Liver (tissue), 9 donors: ENCODE measurements around the gene GPR68. TPM values are rescaled to one million over a fixed set of nuclear protein-coding genes. Genes with fewer than 3 reads are reported as not detected.

ENCODE experiments used
- DNase-seq: peaks from one replicate; pipeline ENCODE4 v3.0.0-alpha.2; 2017; ENCODE audit warnings: low spot score
- H3K27ac ChIP-seq, 2 donors: one replicate each; pipeline ENCODE4 v1.7.0; 2013; ENCODE audit warnings: inconsistent platforms in 2 of 2, low read length in 2 of 2, control low read depth in 1 of 2, low read depth in 1 of 2, mild to moderate bottlenecking in 1 of 2
- H3K27me3 ChIP-seq, 4 donors: one replicate each; pipeline versions ENCODE4 v1.6.1 to v1.7.0; 2013; ENCODE audit warnings: low read length in 3 of 4, inconsistent platforms in 1 of 4, mild to moderate bottlenecking in 1 of 4, moderate library complexity in 1 of 4; ENCODE audit not compliant: control insufficient read depth in 4 of 4, insufficient read depth in 4 of 4
- H3K36me3 ChIP-seq, 4 donors: one replicate each; pipeline versions ENCODE4 v1.6.1 to v1.7.0; 2013; ENCODE audit warnings: low read length in 3 of 4, mild to moderate bottlenecking in 3 of 4, low read depth in 1 of 4, moderate library complexity in 1 of 4; ENCODE audit not compliant: control insufficient read depth in 4 of 4, insufficient read depth in 3 of 4
- H3K4me1 ChIP-seq, 4 donors: one replicate each; pipeline versions ENCODE4 v1.6.1 to v1.7.0; 2013; ENCODE audit warnings: low read length in 3 of 4, mild to moderate bottlenecking in 3 of 4, moderate library complexity in 1 of 4; ENCODE audit not compliant: control insufficient read depth in 4 of 4, insufficient read depth in 4 of 4
- H3K4me3 ChIP-seq, 3 donors: one replicate each; pipeline versions ENCODE4 v1.6.1 to v1.7.0; 2013; ENCODE audit warnings: low read length in 3 of 3, control low read depth in 1 of 3, low read depth in 1 of 3, mild to moderate bottlenecking in 1 of 3
- H3K9ac ChIP-seq, 2 donors: one replicate each; pipeline ENCODE4 v1.7.0; 2013; ENCODE audit warnings: low read length in 2 of 2, mild to moderate bottlenecking in 2 of 2, moderate library complexity in 2 of 2, control low read depth in 1 of 2, low read depth in 1 of 2
- H3K9me3 ChIP-seq, 4 donors: one replicate each; pipeline versions ENCODE4 v1.6.1 to v1.7.0; 2013; ENCODE audit warnings: low read length in 3 of 4; ENCODE audit not compliant: control insufficient read depth in 4 of 4
- EGR1 ChIP-seq, 2 donors: IDR thresholded peaks; 2 replicates each; pipeline ENCODE4 v1.6.1; 2016 to 2018; ENCODE audit warnings: antibody characterized with exemption in 2 of 2, low read depth in 2 of 2
- FOXA1 ChIP-seq: IDR thresholded peaks from 2 replicates; pipeline ENCODE4 v1.6.1; 2016; ENCODE audit warnings: antibody characterized with exemption
- GABPA ChIP-seq, 2 donors: IDR thresholded peaks in 1 of 2; conservative IDR thresholded peaks in 1 of 2; 2 replicates each; pipeline ENCODE4 v1.6.1; 2016; ENCODE audit warnings: antibody characterized with exemption in 2 of 2, mild to moderate bottlenecking in 1 of 2, moderate library complexity in 1 of 2
- HNF4A ChIP-seq, 2 donors: conservative IDR thresholded peaks; 2 replicates each; pipeline ENCODE4 v1.6.1; 2016; ENCODE audit warnings: antibody characterized with exemption in 2 of 2, mild to moderate bottlenecking in 2 of 2
- HNF4G ChIP-seq: IDR thresholded peaks from 2 replicates; pipeline ENCODE4 v1.6.1; 2016; ENCODE audit warnings: antibody characterized with exemption
- NR2F2 ChIP-seq: IDR thresholded peaks from 2 replicates; pipeline ENCODE4 v1.6.1; 2016; ENCODE audit warnings: antibody characterized with exemption
- RAD21 ChIP-seq, 2 donors: IDR thresholded peaks; 2 replicates each; pipeline ENCODE4 v1.6.1; 2016; ENCODE audit warnings: antibody characterized with exemption in 2 of 2, mild to moderate bottlenecking in 2 of 2
- RXRA ChIP-seq, 2 donors: IDR thresholded peaks; 2 replicates each; pipeline ENCODE4 v1.6.1; 2017 to 2018; ENCODE audit warnings: antibody characterized with exemption in 2 of 2, mild to moderate bottlenecking in 1 of 2
- SP1 ChIP-seq: IDR thresholded peaks from 2 replicates; pipeline ENCODE4 v1.6.1; 2018; ENCODE audit warnings: antibody characterized with exemption, mild to moderate bottlenecking
- TAF1 ChIP-seq: conservative IDR thresholded peaks from 2 replicates; pipeline ENCODE4 v1.6.1; 2016; ENCODE audit warnings: antibody characterized with exemption, mild to moderate bottlenecking
- YY1 ChIP-seq: IDR thresholded peaks from 2 replicates; pipeline ENCODE4 v1.6.1; 2016; ENCODE audit warnings: antibody characterized with exemption, mild to moderate bottlenecking
- WGBS: extraction: QIAGEN DNeasy Blood & Tissue Kit; methylation state at CpG from one replicate; pipeline ENCODE4 v1.1.7; 2013; 5-methylcytosine and 5-hydroxymethylcytosine counted together
- polyA plus RNA-seq, 2 donors: library from polyadenylated mRNA; stranded (reverse) in 1 of 2; unstranded in 1 of 2; fragments of 200-250 nt in 1 of 2; fragments of >200 nt in 1 of 2; fragmentation: Nextera tagmentation in 1 of 2; extraction: Ambion mirVana in 1 of 2; gene quantifications; one replicate each; pipeline versions ENCODE4 v1.2.1 to v1.2.3, GENCODE V29; 2013 to 2015
- total RNA-seq, 2 donors: library from RNA; depleted of rRNA; stranded (reverse); fragments of >200 nt; gene quantifications; one replicate each; pipeline ENCODE4 v1.2.3, GENCODE V29; 2014
- TF ChIP-seq, protein P1 (sequence below): IDR thresholded peaks from 2 replicates; pipeline ENCODE4 v1.6.1; 2016; ENCODE audit warnings: antibody characterized with exemption
- TF ChIP-seq, protein P2 (sequence below): fragments of 150-350 bp; IDR thresholded peaks from 2 replicates; pipeline ENCODE4 v1.5.1; 2017; ENCODE audit warnings: improper control_type of control experiment, low read depth, low read length; ENCODE audit not compliant: missing input control
- TF ChIP-seq, protein P3 (sequence below): IDR thresholded peaks from 2 replicates; pipeline ENCODE4 v1.6.1; 2016; ENCODE audit warnings: antibody characterized with exemption
- TF ChIP-seq, protein P4 (sequence below): IDR thresholded peaks from 2 replicates; pipeline ENCODE4 v1.6.1; 2016; ENCODE audit warnings: antibody characterized with exemption, mild to moderate bottlenecking
- TF ChIP-seq, protein P5 (sequence below): IDR thresholded peaks from 2 replicates; pipeline ENCODE4 v1.6.1; 2016; ENCODE audit warnings: antibody characterized with exemption
- donor health status: healthy.
- donor health status: healthy.
- donor health status: healthy.
- donor health status: healthy.
- donor health status: healthy.

The GPR68 gene
- total and polyA plus RNA-seq, 4 donors = 0.17 to 0.37 (median 0.33) TPM; not detected in 1

DNA sequence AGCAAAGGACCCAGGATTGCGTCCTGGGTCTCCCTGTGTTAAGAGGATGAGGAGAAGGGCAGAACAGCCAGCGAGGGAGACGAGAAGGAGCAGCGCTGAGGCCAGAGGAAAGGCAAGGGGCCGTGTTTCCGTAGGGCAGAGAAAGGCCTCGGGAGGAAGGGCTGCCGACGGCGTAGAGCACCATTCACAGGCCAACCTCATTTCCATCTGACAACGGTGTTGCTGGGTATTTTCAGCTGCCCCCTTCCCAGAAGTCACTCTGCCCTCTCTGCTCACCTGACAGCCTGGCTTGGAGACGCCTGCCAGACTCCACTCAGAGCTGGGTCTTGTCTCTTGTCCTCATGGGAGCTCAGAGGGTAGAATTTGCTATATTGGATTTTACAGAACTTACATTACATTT lies 51.4 kb downstream of the GPR68 start:
- Histone ChIP-seq H3K9me3 (no peaks in the 10 kb centered on the region), H3K4me3 (no peak overlapping the region), H3K4me1 (no peaks in the 10 kb centered on the region), H3K27ac (no peak overlapping the region), H3K9ac (no peak overlapping the region), H3K36me3 (peaks cover 5 to 73% (median 41%) of the 10 kb centered on the region in 4 donors), H3K27me3 (no peaks in the 10 kb centered on the region)
- DNase-seq = no peak
- 88% methylated on average over 12 of the region's 12 CpGs for WGBS
- TF ChIP-seq RXRA (IDR thresholded peaks at IDR 0.05) = no peak
- TF ChIP-seq, protein P1, sequence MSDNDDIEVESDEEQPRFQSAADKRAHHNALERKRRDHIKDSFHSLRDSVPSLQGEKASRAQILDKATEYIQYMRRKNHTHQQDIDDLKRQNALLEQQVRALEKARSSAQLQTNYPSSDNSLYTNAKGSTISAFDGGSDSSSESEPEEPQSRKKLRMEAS = no peak
- TF ChIP-seq, protein P2, sequence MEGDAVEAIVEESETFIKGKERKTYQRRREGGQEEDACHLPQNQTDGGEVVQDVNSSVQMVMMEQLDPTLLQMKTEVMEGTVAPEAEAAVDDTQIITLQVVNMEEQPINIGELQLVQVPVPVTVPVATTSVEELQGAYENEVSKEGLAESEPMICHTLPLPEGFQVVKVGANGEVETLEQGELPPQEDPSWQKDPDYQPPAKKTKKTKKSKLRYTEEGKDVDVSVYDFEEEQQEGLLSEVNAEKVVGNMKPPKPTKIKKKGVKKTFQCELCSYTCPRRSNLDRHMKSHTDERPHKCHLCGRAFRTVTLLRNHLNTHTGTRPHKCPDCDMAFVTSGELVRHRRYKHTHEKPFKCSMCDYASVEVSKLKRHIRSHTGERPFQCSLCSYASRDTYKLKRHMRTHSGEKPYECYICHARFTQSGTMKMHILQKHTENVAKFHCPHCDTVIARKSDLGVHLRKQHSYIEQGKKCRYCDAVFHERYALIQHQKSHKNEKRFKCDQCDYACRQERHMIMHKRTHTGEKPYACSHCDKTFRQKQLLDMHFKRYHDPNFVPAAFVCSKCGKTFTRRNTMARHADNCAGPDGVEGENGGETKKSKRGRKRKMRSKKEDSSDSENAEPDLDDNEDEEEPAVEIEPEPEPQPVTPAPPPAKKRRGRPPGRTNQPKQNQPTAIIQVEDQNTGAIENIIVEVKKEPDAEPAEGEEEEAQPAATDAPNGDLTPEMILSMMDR = no peak
- TF ChIP-seq, protein P3, sequence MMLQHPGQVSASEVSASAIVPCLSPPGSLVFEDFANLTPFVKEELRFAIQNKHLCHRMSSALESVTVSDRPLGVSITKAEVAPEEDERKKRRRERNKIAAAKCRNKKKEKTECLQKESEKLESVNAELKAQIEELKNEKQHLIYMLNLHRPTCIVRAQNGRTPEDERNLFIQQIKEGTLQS = no peak
- no peak for TF ChIP-seq YY1
- TF ChIP-seq, protein P4, sequence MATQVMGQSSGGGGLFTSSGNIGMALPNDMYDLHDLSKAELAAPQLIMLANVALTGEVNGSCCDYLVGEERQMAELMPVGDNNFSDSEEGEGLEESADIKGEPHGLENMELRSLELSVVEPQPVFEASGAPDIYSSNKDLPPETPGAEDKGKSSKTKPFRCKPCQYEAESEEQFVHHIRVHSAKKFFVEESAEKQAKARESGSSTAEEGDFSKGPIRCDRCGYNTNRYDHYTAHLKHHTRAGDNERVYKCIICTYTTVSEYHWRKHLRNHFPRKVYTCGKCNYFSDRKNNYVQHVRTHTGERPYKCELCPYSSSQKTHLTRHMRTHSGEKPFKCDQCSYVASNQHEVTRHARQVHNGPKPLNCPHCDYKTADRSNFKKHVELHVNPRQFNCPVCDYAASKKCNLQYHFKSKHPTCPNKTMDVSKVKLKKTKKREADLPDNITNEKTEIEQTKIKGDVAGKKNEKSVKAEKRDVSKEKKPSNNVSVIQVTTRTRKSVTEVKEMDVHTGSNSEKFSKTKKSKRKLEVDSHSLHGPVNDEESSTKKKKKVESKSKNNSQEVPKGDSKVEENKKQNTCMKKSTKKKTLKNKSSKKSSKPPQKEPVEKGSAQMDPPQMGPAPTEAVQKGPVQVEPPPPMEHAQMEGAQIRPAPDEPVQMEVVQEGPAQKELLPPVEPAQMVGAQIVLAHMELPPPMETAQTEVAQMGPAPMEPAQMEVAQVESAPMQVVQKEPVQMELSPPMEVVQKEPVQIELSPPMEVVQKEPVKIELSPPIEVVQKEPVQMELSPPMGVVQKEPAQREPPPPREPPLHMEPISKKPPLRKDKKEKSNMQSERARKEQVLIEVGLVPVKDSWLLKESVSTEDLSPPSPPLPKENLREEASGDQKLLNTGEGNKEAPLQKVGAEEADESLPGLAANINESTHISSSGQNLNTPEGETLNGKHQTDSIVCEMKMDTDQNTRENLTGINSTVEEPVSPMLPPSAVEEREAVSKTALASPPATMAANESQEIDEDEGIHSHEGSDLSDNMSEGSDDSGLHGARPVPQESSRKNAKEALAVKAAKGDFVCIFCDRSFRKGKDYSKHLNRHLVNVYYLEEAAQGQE = no peak
- TF ChIP-seq SP1 = no peak
- no peak for TF ChIP-seq GABPA (IDR thresholded peaks at IDR 0.05 in 1 of 2, conservative IDR thresholded peaks at IDR 0.05 in 1 of 2)
- no peak for TF ChIP-seq TAF1

DNA sequence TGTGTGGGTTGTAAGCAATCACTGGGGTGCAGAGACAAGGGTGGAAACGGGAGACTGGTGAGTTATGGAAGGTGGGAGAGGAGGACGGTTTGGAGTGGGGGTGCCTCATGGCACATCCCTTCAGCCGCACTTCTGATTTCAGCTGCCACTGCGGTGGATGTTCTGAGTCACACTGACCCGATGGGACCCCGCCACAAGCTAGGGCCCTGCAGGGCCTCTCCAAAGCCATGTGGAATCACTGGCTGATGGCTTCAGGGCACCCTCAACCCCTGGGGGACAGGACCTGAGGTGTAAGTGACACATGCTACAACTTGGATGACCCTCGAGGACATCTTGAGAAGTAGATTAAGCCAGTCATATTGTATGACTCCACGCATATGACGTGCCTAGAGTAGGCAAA lies 53.7 kb downstream of the GPR68 start:
- Histone ChIP-seq H3K9ac (no peak overlapping the region), H3K4me1 (no peaks in the 10 kb centered on the region), H3K4me3 (no peak overlapping the region), H3K36me3 (peaks cover 10 to 72% (median 37%) of the 10 kb centered on the region in 4 donors), H3K27me3 (no peaks in the 10 kb centered on the region), H3K27ac (no peak overlapping the region), H3K9me3 (no peaks in the 10 kb centered on the region)
- WGBS = 97% methylated on average over 9 of the region's 9 CpGs
- DNase-seq = no peak
- TF ChIP-seq, protein P1 = no peak
- TF ChIP-seq YY1 = no peak
- no peak for TF ChIP-seq NR2F2
- TF ChIP-seq GABPA (IDR thresholded peaks at IDR 0.05 in 1 of 2, conservative IDR thresholded peaks at IDR 0.05 in 1 of 2) = no peak
- TF ChIP-seq HNF4G = no peak
- TF ChIP-seq EGR1 (IDR thresholded peaks at IDR 0.05; ENCODE audit: low read depth in 2 of 2) = no peak
- no peak for TF ChIP-seq RAD21 (IDR thresholded peaks at IDR 0.05)
- no peak for TF ChIP-seq SP1
- no peak for TF ChIP-seq HNF4A (conservative IDR thresholded peaks at IDR 0.05)
- no peak for TF ChIP-seq FOXA1
- TF ChIP-seq, protein P5, sequence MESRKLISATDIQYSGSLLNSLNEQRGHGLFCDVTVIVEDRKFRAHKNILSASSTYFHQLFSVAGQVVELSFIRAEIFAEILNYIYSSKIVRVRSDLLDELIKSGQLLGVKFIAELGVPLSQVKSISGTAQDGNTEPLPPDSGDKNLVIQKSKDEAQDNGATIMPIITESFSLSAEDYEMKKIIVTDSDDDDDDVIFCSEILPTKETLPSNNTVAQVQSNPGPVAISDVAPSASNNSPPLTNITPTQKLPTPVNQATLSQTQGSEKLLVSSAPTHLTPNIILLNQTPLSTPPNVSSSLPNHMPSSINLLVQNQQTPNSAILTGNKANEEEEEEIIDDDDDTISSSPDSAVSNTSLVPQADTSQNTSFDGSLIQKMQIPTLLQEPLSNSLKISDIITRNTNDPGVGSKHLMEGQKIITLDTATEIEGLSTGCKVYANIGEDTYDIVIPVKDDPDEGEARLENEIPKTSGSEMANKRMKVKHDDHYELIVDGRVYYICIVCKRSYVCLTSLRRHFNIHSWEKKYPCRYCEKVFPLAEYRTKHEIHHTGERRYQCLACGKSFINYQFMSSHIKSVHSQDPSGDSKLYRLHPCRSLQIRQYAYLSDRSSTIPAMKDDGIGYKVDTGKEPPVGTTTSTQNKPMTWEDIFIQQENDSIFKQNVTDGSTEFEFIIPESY = no peak
- TF ChIP-seq, protein P4 = no peak
- no peak for TF ChIP-seq RXRA (IDR thresholded peaks at IDR 0.05)
